ENCODE measurements around the gene OLA1.

OLA1 gene

DNA sequence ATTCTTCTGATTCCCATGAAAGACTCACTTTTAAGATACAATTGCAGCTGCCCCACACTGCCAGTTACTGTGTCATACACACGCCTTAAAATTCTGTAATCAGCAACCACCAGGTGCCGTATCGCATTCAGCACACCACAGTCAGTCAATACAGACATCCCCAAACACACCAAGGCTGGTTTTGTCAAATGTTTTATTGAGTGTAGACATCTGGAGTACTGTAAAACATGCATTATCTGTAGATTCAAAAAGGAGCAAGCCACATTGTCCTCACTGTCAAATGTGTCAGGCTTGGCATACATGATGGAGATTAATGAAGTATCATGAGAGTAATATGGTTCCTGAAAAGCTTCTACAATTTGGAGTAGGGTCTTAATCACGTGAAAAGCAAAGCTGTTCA, 173.5 kb downstream of the OLA1 start:
- H3K36me3 ChIP-seq (ENCODE audit: insufficient read depth, low read length), result peaks cover 12% of the 10 kb centered on the region
- no peak overlapping the region for H3K4me3 ChIP-seq
- H3K27ac ChIP-seq, result no peak overlapping the region
- TF ChIP-seq FOXP2 (optimal IDR thresholded peaks at IDR 0.05; ENCODE audit: control extremely low read depth, extremely low read length, insufficient read depth) (no peak), POLR2AphosphoS5 (IDR thresholded peaks at IDR 0.05; ENCODE audit: borderline replicate concordance, low read depth, low read length) (no peak), EZH2 (IDR thresholded peaks at IDR 0.05) (no peak)
- no peak overlapping the region for H3K9ac ChIP-seq (ENCODE audit: insufficient read length)
- no peaks in the 10 kb centered on the region for H3K9me3 ChIP-seq (ENCODE audit: low read depth, low read length)
- DNase-seq (ENCODE audit: low read depth, low spot score), result no peak

DNA sequence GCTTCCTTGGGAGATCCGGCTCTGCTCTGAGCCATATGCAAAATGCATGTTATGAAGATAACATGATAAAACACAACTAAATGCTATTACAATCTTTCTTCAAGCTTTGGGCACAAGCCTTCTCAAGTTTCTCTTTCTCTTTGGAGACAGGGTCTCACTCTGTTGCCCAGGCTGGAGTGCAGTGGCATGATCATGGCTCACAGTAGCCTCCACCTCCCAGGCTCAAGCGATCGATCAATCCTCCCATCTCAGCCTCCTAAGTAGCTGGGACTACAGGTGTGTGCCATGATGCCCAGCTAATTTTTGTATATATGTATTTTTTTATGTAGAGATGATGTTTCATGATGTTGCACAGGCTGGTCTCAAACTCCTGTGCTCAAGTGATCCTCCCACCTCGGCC, 175.5 kb downstream of the OLA1 start:
- Histone ChIP-seq H3K9ac (ENCODE audit: insufficient read length) (no peak overlapping the region), H3K9me3 (ENCODE audit: low read depth, low read length) (no peaks in the 10 kb centered on the region), H3K27ac (no peak overlapping the region), H3K36me3 (ENCODE audit: insufficient read depth, low read length) (peaks cover 12% of the 10 kb centered on the region), H3K4me3 (no peak overlapping the region)
- no peak for DNase-seq (ENCODE audit: low read depth, low spot score)
- no peak for TF ChIP-seq EZH2 (IDR thresholded peaks at IDR 0.05)

- TF ChIP-seq EZH2 (IDR thresholded peaks at IDR 0.05), result no peak
- TF ChIP-seq POLR2AphosphoS5 (IDR thresholded peaks at IDR 0.05; ENCODE audit: borderline replicate concordance, low read depth, low read length), result no peak
- TF ChIP-seq FOXP2 (optimal IDR thresholded peaks at IDR 0.05; ENCODE audit: control extremely low read depth, extremely low read length, insufficient read depth), result no peak
- Histone ChIP-seq H3K9me3 (ENCODE audit: low read depth, low read length) (no peaks in the 10 kb centered on the region), H3K4me3 (no peak overlapping the region), H3K27ac (no peak overlapping the region), H3K9ac (ENCODE audit: insufficient read length) (no peak overlapping the region), H3K36me3 (ENCODE audit: insufficient read depth, low read length) (peaks cover 12% of the 10 kb centered on the region)
- DNase-seq (ENCODE audit: low read depth, low spot score), result no peak
Measured at GRCh38 chr2:174072069-174072468, 176.3 kb downstream of the OLA1 start.

DNA sequence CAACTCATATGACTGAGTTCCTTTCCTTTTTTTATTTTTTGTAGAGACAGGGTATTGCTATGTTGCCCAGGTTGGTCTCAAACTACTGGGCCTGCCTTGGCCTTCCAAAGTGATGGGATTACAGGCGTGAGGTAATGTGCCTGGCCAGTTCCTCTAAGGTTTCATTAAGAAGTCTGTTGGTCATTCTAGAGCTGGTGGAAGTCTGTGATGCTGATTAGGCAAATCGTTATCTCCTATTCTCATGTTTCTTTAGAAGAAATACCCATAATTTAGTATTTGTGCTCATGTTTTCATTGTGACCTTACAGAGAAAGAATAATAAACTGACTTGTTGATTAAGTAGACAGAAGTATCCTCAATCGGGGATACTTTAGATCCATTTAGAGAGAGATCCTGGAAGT, 177.0 kb downstream of the OLA1 start:
- no peak for DNase-seq (ENCODE audit: low read depth, low spot score)
- TF ChIP-seq FOXP2 (optimal IDR thresholded peaks at IDR 0.05; ENCODE audit: control extremely low read depth, extremely low read length, insufficient read depth), result no peak
- no peak for TF ChIP-seq POLR2AphosphoS5 (IDR thresholded peaks at IDR 0.05; ENCODE audit: borderline replicate concordance, low read depth, low read length)
- no peak for TF ChIP-seq EZH2 (IDR thresholded peaks at IDR 0.05)
- no peak overlapping the region for H3K27ac ChIP-seq
- H3K9ac ChIP-seq (ENCODE audit: insufficient read length), result no peak overlapping the region
- no peaks in the 10 kb centered on the region for H3K9me3 ChIP-seq (ENCODE audit: low read depth, low read length)
- no peak overlapping the region for H3K4me3 ChIP-seq
- peaks cover 12% of the 10 kb centered on the region for H3K36me3 ChIP-seq (ENCODE audit: insufficient read depth, low read length)

DNA sequence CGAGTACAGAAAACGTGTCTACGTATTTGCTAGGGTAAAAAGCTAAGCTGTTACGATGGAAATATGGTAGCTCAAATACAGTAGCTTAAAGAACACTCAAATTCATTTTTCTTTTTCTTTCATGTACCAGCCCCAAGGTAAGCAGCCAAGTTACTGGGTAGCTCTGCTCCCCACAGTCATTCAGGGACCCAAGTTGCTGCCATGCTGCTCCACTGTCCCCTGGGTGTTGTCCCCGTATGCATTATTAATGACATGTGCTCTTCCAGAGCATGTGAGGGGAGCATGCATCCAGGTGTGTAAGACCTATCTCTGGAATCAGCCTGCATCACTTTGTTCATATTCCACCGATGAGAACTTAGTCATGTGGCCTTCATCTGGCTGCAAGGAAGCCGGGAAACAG, 178.1 kb downstream of the OLA1 start:
- Histone ChIP-seq H3K4me3 (no peak overlapping the region), H3K9me3 (ENCODE audit: low read depth, low read length) (no peaks in the 10 kb centered on the region), H3K9ac (ENCODE audit: insufficient read length) (no peak overlapping the region), H3K27ac (no peak overlapping the region), H3K36me3 (ENCODE audit: insufficient read depth, low read length) (peaks cover 9% of the 10 kb centered on the region)
- DNase-seq (ENCODE audit: low read depth, low spot score), result no peak
- TF ChIP-seq FOXP2 (optimal IDR thresholded peaks at IDR 0.05; ENCODE audit: control extremely low read depth, extremely low read length, insufficient read depth) (no peak), EZH2 (IDR thresholded peaks at IDR 0.05) (no peak), POLR2AphosphoS5 (IDR thresholded peaks at IDR 0.05; ENCODE audit: borderline replicate concordance, low read depth, low read length) (no peak)

GRCh38 chr2:174067815-174068214, 180.5 kb downstream of the OLA1 start:
- no peak for DNase-seq (ENCODE audit: low read depth, low spot score)
- no peak overlapping the region for H3K9ac ChIP-seq (ENCODE audit: insufficient read length)
- H3K36me3 ChIP-seq (ENCODE audit: insufficient read depth, low read length), result no peaks in the 10 kb centered on the region
- H3K27ac ChIP-seq, result no peak overlapping the region
- H3K9me3 ChIP-seq (ENCODE audit: low read depth, low read length), result no peaks in the 10 kb centered on the region
- H3K4me3 ChIP-seq, result no peak overlapping the region
- TF ChIP-seq POLR2AphosphoS5 (IDR thresholded peaks at IDR 0.05; ENCODE audit: borderline replicate concordance, low read depth, low read length) (no peak), FOXP2 (optimal IDR thresholded peaks at IDR 0.05; ENCODE audit: control extremely low read depth, extremely low read length, insufficient read depth) (no peak), EZH2 (IDR thresholded peaks at IDR 0.05) (no peak)

GRCh38 chr2:174066871-174067270, 181.5 kb downstream of the OLA1 start:
- Histone ChIP-seq H3K9ac (ENCODE audit: insufficient read length) (no peak overlapping the region), H3K4me3 (no peak overlapping the region), H3K36me3 (ENCODE audit: insufficient read depth, low read length) (no peaks in the 10 kb centered on the region), H3K27ac (no peak overlapping the region), H3K9me3 (ENCODE audit: low read depth, low read length) (no peaks in the 10 kb centered on the region)
- no peak for DNase-seq (ENCODE audit: low read depth, low spot score)
- no peak for TF ChIP-seq EZH2 (IDR thresholded peaks at IDR 0.05)
- TF ChIP-seq POLR2AphosphoS5 (IDR thresholded peaks at IDR 0.05; ENCODE audit: borderline replicate concordance, low read depth, low read length), result no peak
- no peak for TF ChIP-seq FOXP2 (optimal IDR thresholded peaks at IDR 0.05; ENCODE audit: control extremely low read depth, extremely low read length, insufficient read depth)

DNA sequence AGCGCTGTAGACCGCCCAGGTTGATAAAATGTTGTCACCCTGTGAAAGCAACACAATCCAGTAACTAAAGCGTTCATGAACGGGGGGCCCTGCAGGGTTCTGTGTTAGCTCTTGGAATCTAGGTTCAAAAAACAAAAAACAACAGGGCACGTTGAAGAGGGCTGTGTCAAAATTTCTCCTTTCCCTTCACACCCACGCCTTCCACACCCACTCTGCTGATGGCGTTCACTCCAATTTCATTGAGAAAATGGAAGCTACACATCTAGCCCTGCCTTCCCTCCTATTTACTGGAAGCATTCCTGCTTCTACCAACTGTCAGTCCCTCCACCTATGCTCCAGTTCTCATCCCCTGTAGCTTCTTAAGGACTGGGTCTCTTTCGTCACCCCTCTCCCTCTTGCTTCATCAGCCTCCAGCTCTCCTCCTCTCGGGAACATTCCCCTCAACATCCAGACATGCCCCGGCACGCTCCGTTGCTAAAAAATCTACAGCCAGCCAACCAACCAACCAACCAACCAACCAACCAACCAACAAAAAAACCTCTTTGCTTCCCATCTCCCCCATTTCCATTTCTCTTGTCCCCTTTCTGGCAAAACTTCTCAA, 184.7 kb downstream of the OLA1 start:
- DNase-seq (ENCODE audit: low read depth, low spot score), result no peak
- H3K9ac ChIP-seq (ENCODE audit: insufficient read length), result no peak overlapping the region
- H3K9me3 ChIP-seq (ENCODE audit: low read depth, low read length), result no peaks in the 10 kb centered on the region
- H3K36me3 ChIP-seq (ENCODE audit: insufficient read depth, low read length), result no peaks in the 10 kb centered on the region
- H3K27ac ChIP-seq, result no peak overlapping the region
- H3K4me3 ChIP-seq, result no peak overlapping the region
- no peak for TF ChIP-seq EZH2 (IDR thresholded peaks at IDR 0.05)
- TF ChIP-seq POLR2AphosphoS5 (IDR thresholded peaks at IDR 0.05; ENCODE audit: borderline replicate concordance, low read depth, low read length), result no peak
- no peak for TF ChIP-seq FOXP2 (optimal IDR thresholded peaks at IDR 0.05; ENCODE audit: control extremely low read depth, extremely low read length, insufficient read depth)

DNA sequence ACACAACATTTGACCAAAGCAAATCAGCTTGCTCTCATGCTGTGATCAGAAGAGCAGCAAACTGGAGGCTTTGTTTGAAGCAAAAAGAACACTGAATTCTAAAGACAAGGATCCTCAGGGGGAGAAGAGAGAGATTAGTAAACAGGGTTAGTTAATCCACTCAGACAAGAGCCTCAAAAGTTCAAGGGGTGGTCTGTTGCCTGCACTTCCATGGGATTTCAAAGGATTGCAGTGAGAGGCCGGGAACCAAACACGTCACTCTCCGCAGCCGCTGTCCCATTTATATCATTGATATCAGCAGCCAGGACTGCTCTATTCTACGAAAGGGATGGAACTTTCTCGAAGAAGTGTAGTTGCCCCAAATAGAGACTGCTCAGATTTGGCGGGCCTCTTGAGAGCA, 185.4 kb downstream of the OLA1 start:
- TF ChIP-seq FOXP2 (optimal IDR thresholded peaks at IDR 0.05; ENCODE audit: control extremely low read depth, extremely low read length, insufficient read depth) (no peak), POLR2AphosphoS5 (IDR thresholded peaks at IDR 0.05; ENCODE audit: borderline replicate concordance, low read depth, low read length) (no peak), EZH2 (IDR thresholded peaks at IDR 0.05) (no peak)
- H3K36me3 ChIP-seq (ENCODE audit: insufficient read depth, low read length), result no peaks in the 10 kb centered on the region
- no peak overlapping the region for H3K4me3 ChIP-seq
- no peak for DNase-seq (ENCODE audit: low read depth, low spot score)
- no peak overlapping the region for H3K27ac ChIP-seq
- H3K9me3 ChIP-seq (ENCODE audit: low read depth, low read length), result no peaks in the 10 kb centered on the region
- no peak overlapping the region for H3K9ac ChIP-seq (ENCODE audit: insufficient read length)

Measured in SK-N-MC (cell line).